Stimulated activated CD4-positive, alpha-beta T cell treated with anti-CD3 and anti-CD28 coated beads, Interleukin-4, amount 100 ng/mL, for 4 hours (primary cell): ENCODE results near the gene SLC35F5.
"Not testable (repeated sequence)": the region's sequence is repeated elsewhere in the genome, so short reads cannot be mapped to it uniquely, and the experiment has no call there.

ENCODE experiments used
- DNase-seq, 2 experiments: peaks; one replicate each; pipeline ENCODE4 v3.0.0-alpha.2; 2020

SLC35F5 gene

GRCh38 chr2:113755035-113755834 lies 1.2 kb downstream of the SLC35F5 start:
- DNase-seq: no peak

GRCh38 chr2:113754160-113754559 lies 2.3 kb downstream of the SLC35F5 start:
- DNase-seq: no peak

- no peak for DNase-seq
Measured at GRCh38 chr2:113750385-113750784, 6.1 kb downstream of the SLC35F5 start.

- no peak for DNase-seq
Measured at GRCh38 chr2:113741091-113741490, 15.4 kb downstream of the SLC35F5 start.

- DNase-seq: no peak
Measured at GRCh38 chr2:113739849-113740248, 16.6 kb downstream of the SLC35F5 start.

- no peak for DNase-seq
Measured at GRCh38 chr2:113734185-113734584, 22.3 kb downstream of the SLC35F5 start.

GRCh38 chr2:113724010-113724409 lies 32.4 kb downstream of the SLC35F5 start:
- DNase-seq: no peak

GRCh38 chr2:113723411-113723810 lies 33.0 kb downstream of the SLC35F5 start:
- no peak for DNase-seq

- no peak for DNase-seq
Measured at GRCh38 chr2:113720167-113720566, 36.3 kb downstream of the SLC35F5 start.

- no peak for DNase-seq
Measured at GRCh38 chr2:113716291-113716690, 40.2 kb downstream of the SLC35F5 start.

GRCh38 chr2:113712941-113713340 lies 43.5 kb downstream of the SLC35F5 start:
- DNase-seq: no peak

GRCh38 chr2:113711851-113712250 lies 44.6 kb downstream of the SLC35F5 start:
- DNase-seq: no peak

- no peak for DNase-seq
Measured at GRCh38 chr2:113709022-113709421, 47.4 kb downstream of the SLC35F5 start.

- no peak for DNase-seq
Measured at GRCh38 chr2:113707106-113707505, 49.3 kb downstream of the SLC35F5 start.

- no peak for DNase-seq
Measured at GRCh38 chr2:113705982-113706523, 50.4 kb downstream of the SLC35F5 start.

GRCh38 chr2:113704300-113704993 lies 52.0 kb downstream of the SLC35F5 start:
- not testable (repeated sequence) for DNase-seq

GRCh38 chr2:113703386-113704299 lies 52.8 kb downstream of the SLC35F5 start:
- DNase-seq: no peak

GRCh38 chr2:113700186-113700841 lies 56.1 kb downstream of the SLC35F5 start:
- peak; percentile 37 to 53 for DNase-seq

GRCh38 chr2:113698892-113699447 lies 57.5 kb downstream of the SLC35F5 start:
- DNase-seq: no peak

- not testable (repeated sequence) for DNase-seq
Measured at GRCh38 chr2:113698251-113698650, 58.2 kb downstream of the SLC35F5 start.

GRCh38 chr2:113697516-113697915 lies 58.9 kb downstream of the SLC35F5 start:
- no peak for DNase-seq

GRCh38 chr2:113694438-113694837 lies 62.0 kb downstream of the SLC35F5 start:
- DNase-seq: no peak
